Stimulated activated CD4-positive, alpha-beta T cell treated with anti-CD3 and anti-CD28 coated beads, Interleukin-4, amount 100 ng/mL, for 4 hours (primary cell): Measurements from ENCODE around the gene MGAT5.
"Not testable (repeated sequence)": the region's sequence is repeated elsewhere in the genome, so short reads cannot be mapped to it uniquely, and the experiment has no call there.

Experiments
- DNase-seq, 2 experiments: peaks; one replicate each; pipeline ENCODE4 v3.0.0-alpha.2; 2020

Gene MGAT5

GRCh38 chr2:134279417-134279816, 25.5 kb downstream of the MGAT5 start:
- DNase-seq, result no peak

- no peak for DNase-seq
Observed at GRCh38 chr2:134280231-134280630, 26.4 kb downstream of the MGAT5 start.

GRCh38 chr2:134280726-134281125, 26.9 kb downstream of the MGAT5 start:
- no peak for DNase-seq

GRCh38 chr2:134281815-134282419, 28.0 kb downstream of the MGAT5 start:
- no peak for DNase-seq

- DNase-seq, result peak in 1 of 2 experiments; percentile 16
Observed at GRCh38 chr2:134282629-134283400, 28.9 kb downstream of the MGAT5 start.

GRCh38 chr2:134283661-134284060, 29.8 kb downstream of the MGAT5 start:
- no peak for DNase-seq

- DNase-seq, result no peak
Observed at GRCh38 chr2:134284119-134284670, 30.3 kb downstream of the MGAT5 start.

- DNase-seq, result no peak
Observed at GRCh38 chr2:134287323-134287722, 33.5 kb downstream of the MGAT5 start.

GRCh38 chr2:134288814-134289213, 34.9 kb downstream of the MGAT5 start:
- no peak for DNase-seq

- no peak for DNase-seq
Observed at GRCh38 chr2:134289225-134289624, 35.4 kb downstream of the MGAT5 start.

- no peak for DNase-seq
Observed at GRCh38 chr2:134290358-134290757, 36.5 kb downstream of the MGAT5 start.

GRCh38 chr2:134292514-134292913, 38.6 kb downstream of the MGAT5 start:
- DNase-seq, result no peak

GRCh38 chr2:134293719-134294537, 40.1 kb downstream of the MGAT5 start:
- DNase-seq, result no peak

GRCh38 chr2:134294598-134294997, 40.7 kb downstream of the MGAT5 start:
- not testable (repeated sequence) for DNase-seq

GRCh38 chr2:134295441-134295840, 41.6 kb downstream of the MGAT5 start:
- no peak for DNase-seq

GRCh38 chr2:134296301-134296700, 42.4 kb downstream of the MGAT5 start:
- DNase-seq, result no peak

GRCh38 chr2:134299334-134299733, 45.5 kb downstream of the MGAT5 start:
- no peak for DNase-seq

- no peak for DNase-seq
Observed at GRCh38 chr2:134300585-134300984, 46.7 kb downstream of the MGAT5 start.

- no peak for DNase-seq
Observed at GRCh38 chr2:134301099-134301927, 47.4 kb downstream of the MGAT5 start.

- DNase-seq, result no peak
Observed at GRCh38 chr2:134301928-134302260, 48.0 kb downstream of the MGAT5 start.

- DNase-seq, result no peak
Observed at GRCh38 chr2:134304394-134305108, 50.7 kb downstream of the MGAT5 start.

- no peak for DNase-seq
Observed at GRCh38 chr2:134305109-134305491, 51.2 kb downstream of the MGAT5 start.
